Raji (cell line): ENCODE results near the gene TOP3B.

Source experiments
- POLR2A ChIP-seq: IDR thresholded peaks from 2 replicates; pipeline ENCODE4 v1.6.1; 2011; ENCODE audit warnings: low read depth, low read length, control low read depth; ENCODE audit not compliant: insufficient read depth

TOP3B gene

DNA sequence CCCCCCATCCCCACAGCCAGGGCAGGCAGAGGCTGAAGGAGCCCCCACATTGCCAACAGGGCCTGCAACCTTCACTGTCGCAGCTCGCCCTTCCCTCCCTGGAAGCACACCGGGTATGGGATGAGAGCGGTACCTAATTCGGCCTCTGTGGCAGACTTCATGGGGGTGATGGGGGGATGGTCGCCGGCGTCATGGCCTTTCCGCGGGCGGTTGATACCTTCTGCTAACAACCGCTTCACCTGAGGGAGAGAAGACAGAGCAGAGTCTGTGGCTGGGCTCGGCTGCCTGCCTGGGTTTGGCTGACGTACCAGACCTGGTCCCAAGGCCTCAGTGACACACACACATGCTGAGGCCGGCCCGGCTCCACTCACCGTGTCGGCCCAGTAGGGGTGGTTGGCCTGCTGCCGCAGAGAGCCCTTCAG is 18.8 kb downstream of the TOP3B start:
- no peak for TF ChIP-seq POLR2A

DNA sequence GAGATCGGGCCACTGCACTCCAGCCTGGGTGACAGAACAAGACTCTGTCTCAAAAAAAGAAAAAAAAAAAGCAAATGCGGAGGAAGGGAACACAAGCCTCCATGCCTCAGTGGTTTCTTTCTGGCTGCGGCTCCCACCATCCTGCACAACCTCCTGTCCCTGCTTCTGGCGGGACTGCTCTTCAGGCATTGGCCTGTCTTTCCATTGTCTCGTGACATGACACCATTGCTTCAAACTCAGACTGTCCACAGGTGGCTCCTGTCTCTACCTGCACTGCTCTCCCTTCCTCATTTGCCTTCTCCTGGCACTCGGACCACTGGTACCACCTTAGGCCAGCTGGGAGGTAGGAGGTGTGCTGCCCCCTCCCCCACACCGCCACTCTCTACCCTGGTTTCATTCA is 19.3 kb downstream of the TOP3B start:
- no peak for TF ChIP-seq POLR2A

DNA sequence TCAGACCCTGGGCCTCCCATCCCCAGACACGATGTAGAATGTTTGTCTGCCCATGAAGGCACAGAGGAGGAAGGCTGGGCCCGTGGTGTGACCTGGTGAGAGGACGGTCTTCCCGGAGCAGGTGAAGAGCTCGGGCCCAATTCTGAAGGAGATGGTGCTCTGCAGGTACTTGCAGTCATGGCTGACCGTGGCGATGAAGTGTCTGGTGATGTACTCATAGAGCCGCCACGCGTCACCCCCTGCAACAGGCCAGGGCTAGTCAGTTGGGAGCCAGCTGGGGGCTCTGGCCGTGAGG is 20.0 kb downstream of the TOP3B start:
- TF ChIP-seq POLR2A, result no peak

- TF ChIP-seq POLR2A, result no peak
Measured at GRCh38 chr22:21961886-21962654, 20.5 kb downstream of the TOP3B start.

DNA sequence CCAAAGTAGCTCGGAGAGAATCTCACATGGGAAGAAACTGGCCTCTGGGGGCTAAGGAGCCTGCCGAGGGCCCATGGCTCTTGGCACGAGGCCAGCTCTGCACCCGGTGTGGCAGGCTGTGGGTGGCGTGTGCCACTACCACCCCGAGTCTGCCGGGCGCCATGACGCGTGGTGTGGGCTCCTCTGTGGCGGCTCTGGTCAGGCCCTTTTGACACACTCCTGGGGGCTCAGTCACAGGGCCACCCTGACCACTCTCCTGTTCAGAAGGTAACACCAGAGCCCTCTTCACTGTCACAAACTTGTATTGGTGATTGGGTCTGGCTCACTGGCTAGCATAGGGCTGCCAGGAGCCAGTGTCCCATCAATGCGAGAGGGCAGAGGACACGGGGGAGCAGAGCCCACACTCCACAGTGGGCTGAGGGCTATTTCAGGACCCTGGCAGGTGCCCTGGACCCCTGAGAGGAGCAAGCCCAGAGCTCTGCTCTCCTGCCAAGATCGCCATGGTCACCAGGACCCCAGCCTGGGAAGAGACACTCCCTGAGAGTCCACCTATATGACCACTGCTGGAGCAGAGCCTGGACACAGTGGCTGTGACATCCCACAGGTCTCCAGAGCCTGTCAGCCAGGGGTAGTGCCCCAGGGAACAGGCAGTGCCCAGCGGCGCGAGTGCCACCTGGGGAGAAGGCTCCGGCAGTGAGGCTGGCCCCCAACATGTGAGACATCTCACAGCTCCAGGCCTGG is 21.3 kb downstream of the TOP3B start:
- TF ChIP-seq POLR2A, result no peak

DNA sequence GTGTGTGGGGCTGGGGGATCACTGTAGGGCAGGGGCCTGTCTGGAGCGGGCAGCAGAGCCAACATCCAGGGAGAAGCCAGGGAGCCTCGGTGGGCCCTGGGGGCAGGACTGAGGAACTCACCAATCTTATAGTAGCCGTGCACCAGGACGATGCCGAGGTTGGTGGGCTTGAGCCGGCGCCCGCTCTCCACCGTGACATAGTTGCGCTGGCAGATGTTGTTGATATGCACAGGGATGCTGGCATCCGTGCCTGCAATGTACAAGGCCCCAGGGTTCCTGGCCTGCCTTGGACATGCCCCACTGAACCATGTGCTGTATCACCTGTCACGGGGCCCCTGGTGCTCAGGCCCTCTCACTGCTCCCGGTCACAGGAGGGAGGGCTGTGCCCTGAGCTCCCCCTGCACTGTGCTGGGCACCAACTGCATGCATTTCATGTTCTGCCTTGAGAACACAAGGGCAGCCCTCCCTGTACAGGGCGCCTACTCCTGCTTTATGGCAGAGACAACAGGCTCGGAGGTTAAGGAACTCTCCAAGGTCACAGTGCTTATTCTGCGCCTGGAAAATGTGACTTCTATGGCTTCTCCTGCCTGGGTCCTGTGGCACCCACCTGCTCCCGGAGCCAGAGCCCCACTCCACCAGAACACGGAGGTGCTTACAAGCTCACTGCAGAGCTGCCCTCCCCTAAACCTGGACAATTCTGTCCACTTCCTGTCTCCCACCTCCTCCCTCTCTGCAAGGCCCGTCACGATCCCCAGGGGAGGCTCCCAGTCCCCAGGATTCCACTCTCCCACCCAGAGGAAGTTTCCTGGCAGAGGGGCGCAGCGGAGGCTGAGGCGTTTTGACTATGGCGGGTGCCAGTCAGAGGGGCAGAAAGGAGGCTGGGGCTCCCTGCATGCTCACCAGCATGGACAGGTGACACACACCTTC is 22.1 kb downstream of the TOP3B start:
- no peak for TF ChIP-seq POLR2A

DNA sequence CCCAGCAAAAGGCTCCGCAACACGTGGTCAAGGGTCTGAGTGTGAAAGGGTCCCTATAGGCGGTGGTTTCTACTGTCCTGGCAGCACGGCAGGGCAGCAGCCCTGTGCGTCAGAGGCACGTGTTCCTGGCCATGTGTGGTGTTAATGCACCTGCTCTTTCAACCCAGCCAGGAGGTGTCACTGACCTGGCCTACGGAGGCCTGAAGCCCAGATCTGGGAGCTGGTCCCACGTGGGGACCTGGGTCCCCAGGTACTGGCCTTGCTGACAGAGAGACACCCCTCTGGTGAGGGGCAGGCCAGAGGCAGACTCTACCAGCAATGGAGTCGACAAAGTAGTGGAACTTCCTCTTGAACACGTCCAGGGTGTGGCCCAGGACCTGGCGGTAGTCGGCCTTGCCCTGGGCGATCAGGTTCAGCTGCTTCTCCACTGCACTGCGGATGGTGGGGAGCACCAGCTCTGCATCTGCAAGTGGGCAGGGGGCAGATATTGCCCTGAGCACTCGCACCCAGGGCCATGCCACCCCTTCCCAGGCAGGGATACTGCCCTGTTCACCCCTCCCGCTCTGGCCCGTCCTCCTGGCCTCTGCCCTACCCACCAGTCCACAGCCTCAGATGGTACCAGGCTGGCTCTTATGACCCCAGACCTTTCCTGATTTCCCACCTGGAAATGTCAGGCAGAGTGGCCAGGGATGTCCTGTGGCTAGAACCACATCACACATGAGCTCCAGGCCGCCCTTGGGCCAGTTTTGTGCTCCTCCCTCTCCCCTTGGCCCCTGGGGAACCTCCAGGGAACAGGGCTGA is 23.1 kb downstream of the TOP3B start:
- no peak for TF ChIP-seq POLR2A

DNA sequence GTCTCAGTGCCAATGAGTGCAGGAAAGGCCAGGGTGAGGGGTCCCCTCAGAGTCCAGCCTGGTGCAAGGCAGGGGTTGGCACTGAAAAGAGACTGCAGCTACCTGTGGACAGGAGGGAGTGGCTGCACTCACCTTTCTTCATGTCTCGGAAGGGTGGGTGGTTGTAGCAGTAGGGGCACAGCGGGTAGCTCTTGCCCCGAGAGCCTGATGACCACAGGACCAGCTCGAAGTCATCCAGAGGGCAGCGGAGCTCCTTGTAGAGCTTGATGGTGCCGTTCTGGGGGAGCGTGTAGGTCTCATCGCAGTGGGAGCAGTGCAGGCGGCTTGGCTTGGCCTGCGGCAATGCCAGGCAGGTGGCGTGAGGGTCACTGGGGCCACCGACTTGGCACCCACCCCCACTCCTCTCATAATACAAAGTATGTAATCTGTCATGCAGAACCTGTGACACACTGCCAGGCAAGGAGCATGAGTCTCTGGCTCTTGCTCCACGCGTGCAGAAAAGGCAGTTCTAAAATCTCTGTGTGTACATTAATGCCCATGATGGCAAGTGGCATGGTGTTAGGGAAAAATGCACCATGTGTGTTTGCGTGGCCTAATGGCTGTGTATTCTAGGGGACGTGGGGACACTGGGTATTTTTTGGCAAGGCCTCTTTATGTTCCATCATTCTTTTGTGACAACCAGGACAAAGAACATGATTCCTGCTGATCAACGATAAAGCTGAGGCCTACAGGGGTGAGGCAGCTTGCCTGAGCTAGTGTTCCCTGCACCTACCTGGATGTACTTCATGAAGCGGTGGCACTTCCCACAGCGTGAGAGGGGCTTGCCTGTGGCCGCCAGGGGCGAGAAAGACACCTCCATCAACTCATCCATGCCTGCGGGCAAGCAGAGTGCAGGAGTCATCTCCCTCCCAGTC is 24.0 kb downstream of the TOP3B start:
- no peak for TF ChIP-seq POLR2A

GRCh38 chr22:21952586-21953571 is 29.7 kb downstream of the TOP3B start, which contains the start of gene PPM1F:
Gene PPM1F, minus strand, starts transcription at chr22:21952848. Its CDS starts 6,800 bp downstream, at chr22:21946048.
- TF ChIP-seq POLR2A, result peak; percentile 65

DNA sequence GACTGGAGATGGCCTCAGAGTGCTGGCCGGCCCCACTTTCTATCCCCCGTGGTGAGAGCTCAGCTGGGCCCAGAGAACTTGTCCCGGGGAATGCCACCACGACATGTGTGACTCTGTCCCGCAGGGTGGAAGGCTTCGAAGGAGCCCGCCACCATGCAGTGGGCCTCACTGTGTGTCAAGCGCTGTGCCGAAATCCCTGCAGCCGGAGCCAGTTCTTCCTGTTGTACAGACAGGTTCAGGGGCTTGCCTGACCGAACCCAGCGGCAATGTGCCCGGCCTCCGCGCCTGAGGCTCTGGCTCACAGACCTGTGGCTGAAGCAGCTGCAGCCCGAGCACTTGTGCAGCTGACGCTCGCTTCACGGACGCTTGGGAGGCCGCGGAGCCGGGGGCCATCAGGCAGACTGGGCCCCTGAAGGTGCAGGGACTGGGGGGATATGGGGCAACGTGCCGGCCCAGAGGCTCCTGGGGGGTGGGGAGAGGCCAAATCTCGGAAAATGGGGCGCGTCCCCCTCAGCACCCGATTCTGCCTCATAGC is 30.6 kb downstream of the TOP3B start:
- TF ChIP-seq POLR2A, result no peak

DNA sequence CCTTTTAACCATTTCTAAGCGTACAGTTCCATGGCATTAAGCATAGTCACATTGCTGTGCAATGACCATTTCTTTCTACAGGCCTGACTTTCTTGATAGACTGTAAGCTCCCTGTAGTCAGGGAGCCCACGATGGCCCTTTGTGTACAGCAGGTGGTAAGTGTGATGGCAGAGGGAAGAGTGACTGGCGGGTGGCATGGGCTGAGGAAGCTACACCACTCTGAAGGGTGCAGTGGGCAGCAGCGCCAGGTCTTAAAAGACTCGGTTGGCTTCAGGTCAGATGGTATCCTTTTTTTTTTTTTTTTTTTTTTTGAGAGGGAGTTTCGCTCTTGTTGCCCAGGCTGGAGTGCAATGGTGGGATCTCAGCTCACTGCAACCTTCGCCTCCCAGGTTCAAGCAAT is 31.5 kb downstream of the TOP3B start:
- no peak for TF ChIP-seq POLR2A

DNA sequence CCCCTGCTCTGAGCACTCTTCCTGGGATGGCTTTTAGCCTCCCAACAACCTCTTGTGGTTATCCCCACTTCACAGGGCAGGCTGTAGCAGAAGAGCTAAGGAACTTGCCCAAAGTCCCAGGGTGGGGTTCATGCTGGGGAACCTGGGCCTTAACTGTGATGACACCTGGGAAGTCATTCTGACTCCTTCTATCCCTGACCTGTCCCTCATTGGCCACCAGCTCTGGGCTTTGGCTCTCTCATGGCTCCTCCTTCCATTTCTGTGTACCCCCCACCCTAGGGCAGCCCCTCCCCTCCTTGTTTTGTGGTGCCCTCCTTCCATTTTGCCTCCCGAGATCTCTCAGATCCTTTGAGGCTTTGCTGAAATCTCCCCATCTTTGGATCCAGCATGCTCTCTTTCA is 32.6 kb downstream of the TOP3B start:
- TF ChIP-seq POLR2A, result no peak

GRCh38 chr22:21949569-21949918 is 33.0 kb downstream of the TOP3B start:
- TF ChIP-seq POLR2A, result no peak
